ENCODE measurements around the gene SLC16A6.
"Not testable (repeated sequence)": the region's sequence is repeated elsewhere in the genome, so short reads cannot be mapped to it uniquely, and the experiment has no call there.

Gene SLC16A6

DNA sequence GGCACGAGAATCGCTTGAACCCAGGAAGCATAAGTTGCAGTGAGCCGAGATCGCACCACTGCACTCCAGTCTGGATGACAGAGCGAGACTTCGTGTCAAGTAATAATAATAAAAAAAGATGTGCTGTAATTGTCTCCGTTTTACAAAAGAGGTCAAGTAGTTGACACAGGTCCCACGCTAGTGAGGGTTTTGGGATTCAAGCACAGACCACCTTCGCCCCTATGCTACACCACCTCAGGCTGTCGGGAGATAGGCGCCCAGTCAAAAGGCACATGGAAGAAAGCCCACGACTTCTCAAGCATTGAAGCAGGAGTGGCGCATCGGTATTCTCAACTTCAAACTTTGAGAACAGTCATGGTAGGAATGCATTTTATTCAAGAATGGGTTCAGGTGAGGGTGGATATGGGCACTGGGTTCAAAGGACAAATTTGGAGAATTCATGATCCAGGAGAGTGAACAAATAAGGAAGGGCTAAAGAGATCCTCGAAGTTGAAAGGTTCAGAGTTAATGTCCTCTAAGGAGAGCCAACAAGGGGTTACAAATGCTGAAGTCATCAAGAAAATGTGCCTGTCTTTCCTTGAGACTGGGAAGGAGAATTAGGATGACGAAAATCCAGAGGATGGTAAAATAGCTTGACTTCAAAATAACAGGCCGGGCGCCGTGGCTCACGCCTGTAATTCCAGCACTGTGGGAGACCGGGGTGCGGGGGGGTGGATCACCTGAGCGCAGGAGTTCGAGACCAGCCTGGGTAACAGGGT, 44.5 kb downstream of the SLC16A6 start:
- DNase-seq, result no peak

GRCh38 chr17:68239632-68240366, 51.1 kb downstream of the SLC16A6 start:
- no peak for DNase-seq

GRCh38 chr17:68238871-68239253, 52.1 kb downstream of the SLC16A6 start:
- no peak for DNase-seq

DNA sequence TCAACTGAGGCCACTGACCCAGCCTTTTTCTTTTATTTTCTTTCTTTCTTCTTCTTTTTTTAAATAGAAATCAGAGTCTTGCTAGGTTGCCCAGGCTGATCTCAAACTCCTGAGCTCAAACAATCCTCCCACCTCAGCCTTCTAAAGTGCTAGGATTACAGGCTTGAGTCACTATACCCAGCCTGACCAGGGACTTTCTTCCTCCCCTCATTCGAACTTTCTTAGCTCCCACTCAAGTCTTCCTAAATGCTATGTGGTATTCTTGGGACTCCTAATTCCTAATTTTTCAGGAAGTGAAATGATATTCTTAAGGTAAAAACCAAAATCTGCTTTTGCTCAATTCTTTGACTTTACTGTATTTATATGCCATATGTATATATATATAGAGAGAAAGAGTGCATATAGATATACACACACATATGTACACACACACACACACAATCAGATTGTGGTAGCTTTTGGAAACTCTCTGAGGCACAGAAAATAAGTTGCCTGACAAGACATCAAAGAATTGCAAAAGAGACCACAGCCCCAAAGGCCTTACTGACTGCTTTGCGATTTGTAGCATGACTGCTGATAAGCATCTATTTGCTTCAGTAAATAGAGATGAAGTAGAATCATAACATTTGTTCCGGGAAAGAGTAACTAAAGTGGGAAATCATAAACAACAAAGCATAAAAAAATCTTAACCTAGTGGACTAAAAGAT, 52.6 kb downstream of the SLC16A6 start:
- no peak for DNase-seq

- DNase-seq, result not testable (repeated sequence)
Measured at GRCh38 chr17:68237369-68238163, 53.4 kb downstream of the SLC16A6 start.

DNA sequence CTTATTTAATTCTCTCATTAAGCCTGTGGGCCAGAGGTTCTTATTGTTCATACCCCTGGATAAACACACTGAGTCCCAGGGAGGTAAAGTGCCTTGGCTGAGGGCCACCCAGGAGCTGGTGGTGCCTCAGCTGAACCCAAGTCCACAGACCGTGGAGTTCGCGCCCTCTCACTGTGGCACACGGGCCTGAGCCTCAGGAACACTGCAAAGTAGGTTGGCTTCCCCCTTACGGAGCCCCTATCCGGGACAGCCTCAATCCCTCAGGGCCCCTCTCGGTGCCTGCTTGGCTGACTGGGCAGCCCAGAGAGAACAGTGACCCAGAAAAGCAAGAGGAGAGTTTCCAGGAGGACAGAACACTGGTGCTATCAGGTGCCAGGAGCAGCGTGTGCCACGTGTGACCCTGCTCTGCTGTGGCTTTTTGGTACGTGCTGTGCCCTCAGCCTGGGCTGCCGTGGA, 55.6 kb downstream of the SLC16A6 start:
- not testable (repeated sequence) for DNase-seq

DNA sequence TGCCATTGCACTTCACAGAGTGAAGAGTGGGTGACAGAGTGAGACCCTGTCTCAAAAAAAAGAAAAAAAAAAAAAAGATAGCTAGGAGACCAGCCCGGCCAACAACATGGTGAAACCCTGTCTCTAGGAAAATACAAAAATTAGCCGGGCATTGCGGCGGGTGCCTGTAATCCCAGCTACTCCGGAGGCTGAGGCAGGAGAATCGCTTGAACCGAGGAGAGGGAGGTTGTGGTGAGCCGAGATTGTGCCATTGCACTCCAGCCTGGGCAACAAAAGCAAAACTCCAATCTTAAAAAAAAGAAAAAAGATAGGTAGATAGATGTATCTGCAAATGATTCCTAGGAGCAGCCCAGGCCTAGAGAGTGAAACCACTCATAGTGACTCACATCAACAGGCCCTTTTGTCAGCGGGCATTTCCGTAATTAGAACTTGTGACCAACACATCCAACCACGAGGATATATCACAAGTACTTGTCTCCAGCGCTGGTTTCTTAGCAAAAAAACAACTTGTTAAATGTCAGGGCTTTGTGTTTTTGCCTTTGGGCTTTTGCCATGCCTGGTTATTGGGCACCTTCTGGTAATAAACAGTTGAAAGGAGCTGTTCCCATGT, 56.1 kb downstream of the SLC16A6 start:
- DNase-seq, result not testable (repeated sequence)

GRCh38 chr17:68232741-68233140, 58.2 kb downstream of the SLC16A6 start:
- DNase-seq, result not testable (repeated sequence)

GRCh38 chr17:68231541-68231940, 59.4 kb downstream of the SLC16A6 start:
- DNase-seq, result no peak

- DNase-seq, result not testable (repeated sequence)
Measured at GRCh38 chr17:68231131-68231530, 59.8 kb downstream of the SLC16A6 start.

DNA sequence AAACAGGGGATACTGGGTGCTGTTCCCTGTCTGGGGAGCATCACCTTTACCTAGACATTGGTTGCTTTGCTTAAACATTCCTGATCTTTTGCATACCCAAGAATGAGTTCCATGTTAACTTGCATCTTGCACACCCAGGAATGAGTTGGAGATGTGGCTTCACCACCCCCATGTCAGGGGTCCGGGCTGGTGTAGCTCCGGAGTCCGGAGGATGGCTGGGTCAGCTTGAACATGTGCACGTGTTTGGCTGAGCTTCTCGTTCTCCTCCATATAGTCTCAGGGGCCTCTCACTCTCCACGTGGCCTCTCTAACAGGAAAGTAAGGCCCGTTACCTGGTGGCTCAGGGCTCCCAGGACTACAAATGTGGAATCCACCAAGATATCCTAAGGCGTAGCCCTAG, 61.3 kb downstream of the SLC16A6 start:
- DNase-seq, result no peak

DNA sequence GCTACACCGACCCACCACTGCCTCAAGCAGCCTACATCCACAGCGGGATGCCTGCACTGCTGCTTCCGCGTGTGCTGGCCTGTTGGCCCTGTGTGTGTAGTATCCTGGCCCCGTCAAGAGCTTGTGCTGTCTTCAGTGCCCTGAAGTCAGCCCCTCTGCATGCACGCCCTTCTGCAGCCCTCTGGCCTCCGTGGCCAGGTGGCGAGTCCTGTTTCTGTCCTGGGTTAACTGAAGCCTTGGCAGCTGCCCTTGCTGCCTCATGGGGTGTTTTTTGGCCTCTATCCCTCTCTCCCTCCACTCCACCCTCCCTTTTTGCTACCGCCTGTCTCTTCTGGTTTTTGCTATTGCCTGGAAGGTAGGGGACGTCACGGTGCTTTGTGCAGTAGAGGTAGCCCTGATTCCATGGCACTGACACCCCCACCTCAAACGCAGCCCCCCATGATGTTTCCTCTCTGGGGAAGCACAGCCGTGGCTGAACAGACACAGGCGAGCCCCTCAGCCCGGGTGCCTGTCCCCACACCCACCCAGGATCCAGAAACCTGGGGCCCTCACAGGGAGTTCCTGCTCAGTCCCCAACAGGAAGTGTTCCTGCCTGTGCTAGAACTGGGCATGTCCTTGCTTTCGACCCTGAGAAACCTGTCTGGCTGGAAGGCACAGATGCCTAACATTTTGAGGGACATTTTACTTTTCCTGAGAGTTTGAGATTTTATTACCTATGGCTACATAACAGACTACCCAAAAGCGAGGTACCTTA, 61.9 kb downstream of the SLC16A6 start:
- no peak for DNase-seq

DNA sequence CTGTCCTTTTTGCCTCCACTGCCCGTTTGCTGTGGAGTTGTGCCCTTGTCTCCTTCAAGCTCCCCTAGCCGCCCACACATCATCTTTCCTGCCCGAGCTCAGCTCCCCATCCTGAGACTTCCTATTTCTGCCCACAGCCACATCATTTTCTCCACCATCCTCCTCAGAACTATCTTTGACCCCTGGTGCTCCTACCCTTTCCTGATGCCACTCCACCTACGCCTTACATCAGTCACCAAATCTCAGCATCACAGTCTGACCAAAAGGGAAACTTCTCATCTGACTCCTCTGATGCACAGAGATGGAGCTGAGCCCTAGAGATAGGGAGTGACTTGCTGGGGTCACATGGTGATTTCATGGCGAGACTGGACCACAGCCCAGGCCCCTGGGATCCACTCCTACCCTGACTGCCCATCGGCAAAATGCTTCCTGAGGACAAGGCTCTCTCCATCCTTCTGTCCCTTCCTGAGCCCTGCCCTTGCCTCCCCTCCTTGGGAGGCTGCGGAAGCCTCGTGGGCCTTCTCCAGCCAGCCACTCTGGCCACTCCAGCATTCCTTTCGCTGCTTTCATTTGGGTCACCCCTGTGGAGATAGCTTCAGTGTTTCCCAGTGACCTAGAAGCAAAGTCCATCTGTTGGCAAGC, 62.8 kb downstream of the SLC16A6 start:
- DNase-seq, result not testable (repeated sequence)

GRCh38 chr17:68225055-68225454, 65.9 kb downstream of the SLC16A6 start:
- not testable (repeated sequence) for DNase-seq

DNA sequence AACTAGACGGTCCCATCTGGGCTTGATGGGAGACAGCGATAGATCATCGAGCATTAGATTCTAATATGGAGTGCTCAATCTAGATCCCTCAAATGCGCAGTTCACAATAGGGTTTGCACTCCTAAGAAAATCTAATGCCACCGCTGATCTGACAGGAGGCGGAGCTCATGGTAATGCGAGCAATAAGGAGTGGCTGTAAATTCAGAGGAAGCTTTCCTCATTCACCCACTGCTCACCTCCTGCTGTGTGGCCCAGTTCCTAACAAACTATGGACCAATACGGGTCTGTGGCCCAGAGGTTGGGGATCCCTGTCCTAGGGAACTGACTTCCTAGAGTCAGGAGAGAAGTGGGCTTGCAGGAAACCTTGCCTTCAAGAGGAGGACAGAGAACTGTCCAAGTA, 68.3 kb downstream of the SLC16A6 start:
- no peak for DNase-seq

DNA sequence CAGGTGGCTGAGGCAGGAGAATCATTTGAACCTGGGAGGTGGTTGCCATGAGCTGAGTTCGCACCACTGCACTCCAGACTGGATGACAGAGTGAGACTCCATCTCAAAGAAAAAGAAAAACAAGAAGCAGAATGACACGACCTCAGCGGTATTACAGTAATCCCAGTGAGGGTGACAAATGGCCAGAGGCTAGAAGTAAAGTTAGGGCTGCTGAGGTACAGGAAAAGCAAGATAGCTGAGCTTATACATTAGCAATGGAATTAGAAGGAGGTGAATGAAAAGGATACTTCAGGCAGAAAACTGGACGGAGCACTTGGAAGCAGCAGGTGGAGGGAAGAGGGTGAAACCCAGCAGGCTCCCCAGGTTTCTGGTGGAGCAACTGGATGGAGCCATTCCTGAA, 69.1 kb downstream of the SLC16A6 start:
- DNase-seq, result no peak

GRCh38 chr17:68220786-68221185, 70.1 kb downstream of the SLC16A6 start:
- DNase-seq, result not testable (repeated sequence)

DNA sequence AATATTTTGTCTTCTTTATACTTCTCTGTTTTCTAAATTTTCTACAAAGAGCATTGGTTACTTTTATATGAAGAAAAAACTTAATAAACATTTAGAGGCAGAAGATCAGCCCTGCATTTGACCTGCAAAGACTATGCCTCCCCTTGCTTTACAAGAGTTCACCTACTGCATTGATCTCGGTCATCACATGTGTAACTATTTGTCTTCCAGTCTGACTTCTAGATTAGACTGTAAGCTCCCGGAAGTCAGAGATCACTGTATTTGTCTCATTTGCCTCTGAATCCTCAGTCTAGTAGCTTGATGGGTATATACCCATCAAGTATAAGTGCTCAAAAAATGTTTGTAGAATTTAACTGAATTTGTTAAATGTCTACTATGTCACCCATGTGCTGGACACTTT, 70.7 kb downstream of the SLC16A6 start:
- DNase-seq, result not testable (repeated sequence)

DNA sequence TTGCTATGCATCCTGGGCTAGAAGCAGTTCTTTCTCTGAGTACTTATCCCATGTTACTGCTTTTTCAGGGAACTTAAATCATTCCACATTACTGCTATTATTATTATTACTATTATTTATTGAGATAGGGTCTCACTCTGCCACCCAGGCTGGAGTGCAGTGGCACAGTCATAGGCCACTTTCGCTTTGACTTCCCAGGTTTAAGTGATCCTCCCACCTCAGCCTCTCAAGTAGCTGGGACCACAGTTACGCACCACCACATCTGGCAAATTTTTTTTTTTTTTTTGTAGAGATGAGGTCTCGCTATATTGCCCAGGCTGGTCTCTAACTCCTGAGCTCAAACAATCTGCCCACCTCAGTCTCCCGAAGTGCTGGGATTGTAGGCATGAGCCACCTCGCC, 71.5 kb downstream of the SLC16A6 start:
- DNase-seq, result not testable (repeated sequence)

Data from stimulated activated CD4-positive, alpha-beta T cell treated with anti-CD3 and anti-CD28 coated beads, Interleukin-4, amount 100 ng/mL, for 1 hour (primary cell).